NB4 (cell line): Measurements from ENCODE around the gene BMP5.
A peak's percentile ranks its signal among the peaks of the same experiment; 100 is the strongest.
"Not testable (repeated sequence)": the region's sequence is repeated elsewhere in the genome, so short reads cannot be mapped to it uniquely, and the experiment has no call there.

Experiments used
- DNase-seq: peaks from one replicate; pipeline ENCODE4 v3.0.0; 2010; ENCODE audit warnings: low read depth
- H3K4me3 ChIP-seq: one replicate; pipeline ENCODE4 v1.5.1; 2011; ENCODE audit warnings: mild to moderate bottlenecking, low read depth, low read length, moderate library complexity
- CTCF ChIP-seq: IDR thresholded peaks from one replicate; pipeline ENCODE4 v1.5.1; 2012; ENCODE audit warnings: low read depth, low read length
- MAX ChIP-seq: IDR thresholded peaks from 2 replicates; pipeline ENCODE4 v1.6.1; 2011; ENCODE audit warnings: low read depth, low read length
- MYC ChIP-seq: IDR thresholded peaks from 2 replicates; pipeline ENCODE4 v1.6.1; 2011; ENCODE audit warnings: low read depth, low read length
- POLR2A ChIP-seq: IDR thresholded peaks from 2 replicates; pipeline ENCODE4 v1.6.1; 2011; ENCODE audit warnings: mild to moderate bottlenecking; ENCODE audit not compliant: insufficient read length; ENCODE audit errors: extremely low read depth

BMP5 gene

GRCh38 chr6:55916188-55916587 is 40.8 kb upstream of the BMP5 start:
- no peak for TF ChIP-seq POLR2A
- TF ChIP-seq MAX = no peak
- TF ChIP-seq CTCF = no peak
- no peak for TF ChIP-seq MYC
- no peak for DNase-seq
- H3K4me3 ChIP-seq = no peak overlapping the region

GRCh38 chr6:55913228-55914195 is 38.1 kb upstream of the BMP5 start:
- no peak overlapping the region for H3K4me3 ChIP-seq
- TF ChIP-seq MYC (no peak), CTCF (no peak), MAX (no peak), POLR2A (no peak)
- DNase-seq = peak; percentile 23

- not testable (repeated sequence) for DNase-seq, H3K4me3 ChIP-seq
Measured at GRCh38 chr6:55910466-55910865, 35.1 kb upstream of the BMP5 start.

- not testable (repeated sequence) for H3K4me3 ChIP-seq, DNase-seq
Measured at GRCh38 chr6:55909911-55910310, 34.5 kb upstream of the BMP5 start.

- TF ChIP-seq CTCF (no peak), POLR2A (no peak), MYC (no peak), MAX (no peak)
- DNase-seq = no peak
- H3K4me3 ChIP-seq = no peak overlapping the region
Measured at GRCh38 chr6:55902796-55903195, 27.4 kb upstream of the BMP5 start.

- no peak for DNase-seq
- TF ChIP-seq MAX = no peak
- no peak for TF ChIP-seq POLR2A
- no peak for TF ChIP-seq CTCF
- no peak for TF ChIP-seq MYC
- H3K4me3 ChIP-seq = no peak overlapping the region
Measured at GRCh38 chr6:55901765-55902270, 26.4 kb upstream of the BMP5 start.

GRCh38 chr6:55898342-55898741 is 23.0 kb upstream of the BMP5 start:
- DNase-seq = no peak
- no peak overlapping the region for H3K4me3 ChIP-seq
- no peak for TF ChIP-seq POLR2A
- TF ChIP-seq CTCF = no peak
- TF ChIP-seq MYC = no peak
